GM21529 (cell line): ENCODE results near the gene GRIA4.
"Not testable (repeated sequence)": the region's sequence is repeated elsewhere in the genome, so short reads cannot be mapped to it uniquely, and the experiment has no call there.

Experiments used
- ATAC-seq: cut with Tn5 transposase; IDR thresholded peaks from one replicate; pipeline ENCODE4 v1.9.1; 2021; ENCODE audit not compliant: unreplicated experiment

The GRIA4 gene

GRCh38 chr11:105718641-105719040, 108.8 kb downstream of the GRIA4 start:
- no peak for ATAC-seq

- peak; percentile 94 for ATAC-seq
Observed at GRCh38 chr11:105719073-105719822, 109.4 kb downstream of the GRIA4 start.

DNA sequence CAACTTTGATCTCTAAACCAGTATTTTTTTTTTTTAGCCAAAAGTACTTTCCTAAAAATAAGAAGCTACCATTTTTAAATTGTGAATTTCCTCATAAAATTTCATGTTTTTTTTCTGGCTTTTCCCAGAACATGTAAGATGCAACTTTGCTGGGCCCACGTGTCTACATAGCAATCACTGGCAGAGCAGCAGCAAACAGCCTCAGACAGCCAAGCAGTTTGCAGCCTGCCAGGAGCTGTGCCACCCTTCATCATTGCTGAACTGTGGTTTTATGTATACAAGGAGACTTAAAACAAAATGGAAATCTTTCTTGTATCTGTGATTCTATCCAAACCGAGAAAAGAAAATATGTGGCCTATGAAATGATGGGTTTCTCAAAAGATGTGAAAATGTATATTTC, 110.2 kb downstream of the GRIA4 start:
- ATAC-seq = no peak

GRCh38 chr11:105723269-105723668, 113.4 kb downstream of the GRIA4 start:
- no peak for ATAC-seq

- ATAC-seq = no peak
Observed at GRCh38 chr11:105732611-105733010, 122.7 kb downstream of the GRIA4 start.

DNA sequence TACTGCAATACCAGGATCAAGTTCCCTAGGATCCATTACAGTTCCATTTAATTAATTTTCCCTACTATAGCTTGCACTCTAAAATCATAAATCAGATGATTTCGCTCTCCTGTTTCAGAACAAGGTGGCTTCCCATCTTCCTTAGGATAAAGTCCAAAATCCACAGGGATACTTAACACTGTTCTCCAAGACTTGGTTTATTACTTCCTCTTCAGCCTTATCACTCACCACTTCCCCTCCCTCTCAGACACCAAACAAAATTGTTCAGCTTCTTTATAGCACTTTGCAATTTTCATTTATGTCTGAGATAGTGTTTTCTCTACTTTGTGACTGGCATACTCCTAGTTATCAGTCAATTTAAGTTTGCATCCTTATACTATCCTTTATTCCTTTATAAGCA, 124.6 kb downstream of the GRIA4 start:
- ATAC-seq = no peak

DNA sequence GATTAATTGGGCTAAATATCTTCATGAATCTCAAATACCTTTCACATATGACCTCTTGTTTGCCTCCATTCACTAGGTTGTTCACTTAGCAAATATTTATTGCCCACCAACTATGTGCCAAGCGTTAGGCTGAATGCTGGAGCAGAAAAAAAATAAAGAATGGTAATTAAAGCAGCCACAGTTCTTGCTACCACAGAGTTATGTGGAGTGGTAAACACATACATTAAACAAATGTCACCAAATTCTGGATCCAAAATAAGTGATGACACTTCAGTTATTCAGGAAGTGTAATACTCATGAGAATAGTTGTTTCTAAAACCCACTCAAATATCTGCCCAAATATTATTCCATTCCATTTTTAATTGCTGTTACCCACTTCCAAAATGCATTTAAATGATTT, 128.4 kb downstream of the GRIA4 start:
- ATAC-seq = no peak

DNA sequence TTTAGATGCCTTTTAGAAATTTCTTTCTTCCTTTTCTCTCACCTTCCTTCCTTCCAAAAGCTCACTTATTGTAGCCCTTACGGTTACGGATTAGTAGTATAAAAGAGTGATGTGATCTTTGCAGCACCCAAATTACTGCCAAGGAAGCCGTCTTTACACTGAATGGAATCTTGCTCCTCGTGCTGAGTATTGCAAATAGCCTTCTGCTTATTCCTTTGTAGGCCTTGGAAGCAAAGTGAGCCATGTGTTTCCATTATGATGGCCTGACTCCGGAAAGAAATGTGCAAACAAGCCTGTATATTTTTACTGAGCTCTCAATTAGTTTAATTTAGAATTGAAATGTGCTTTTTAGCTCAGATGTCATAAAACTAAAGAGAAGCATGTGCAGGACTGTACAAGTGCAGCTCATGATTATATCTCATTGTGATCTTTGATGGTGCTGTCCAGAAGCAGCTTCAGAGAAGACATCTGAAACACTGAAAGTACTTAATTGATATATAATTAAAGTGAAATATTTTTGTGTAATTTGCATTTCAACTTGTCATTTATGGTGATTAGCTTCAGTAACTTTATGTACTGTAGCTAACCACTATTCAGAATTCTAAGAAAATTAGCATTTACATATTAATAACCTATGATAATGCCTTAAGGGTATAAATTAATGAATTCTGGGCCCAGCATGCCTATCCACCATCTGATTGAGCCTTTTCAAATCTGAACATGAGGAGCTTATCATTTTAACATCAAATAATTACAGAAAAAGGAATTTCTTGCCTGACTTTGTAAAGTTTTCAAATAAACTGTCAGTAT, 129.3 kb downstream of the GRIA4 start:
- ATAC-seq = no peak

DNA sequence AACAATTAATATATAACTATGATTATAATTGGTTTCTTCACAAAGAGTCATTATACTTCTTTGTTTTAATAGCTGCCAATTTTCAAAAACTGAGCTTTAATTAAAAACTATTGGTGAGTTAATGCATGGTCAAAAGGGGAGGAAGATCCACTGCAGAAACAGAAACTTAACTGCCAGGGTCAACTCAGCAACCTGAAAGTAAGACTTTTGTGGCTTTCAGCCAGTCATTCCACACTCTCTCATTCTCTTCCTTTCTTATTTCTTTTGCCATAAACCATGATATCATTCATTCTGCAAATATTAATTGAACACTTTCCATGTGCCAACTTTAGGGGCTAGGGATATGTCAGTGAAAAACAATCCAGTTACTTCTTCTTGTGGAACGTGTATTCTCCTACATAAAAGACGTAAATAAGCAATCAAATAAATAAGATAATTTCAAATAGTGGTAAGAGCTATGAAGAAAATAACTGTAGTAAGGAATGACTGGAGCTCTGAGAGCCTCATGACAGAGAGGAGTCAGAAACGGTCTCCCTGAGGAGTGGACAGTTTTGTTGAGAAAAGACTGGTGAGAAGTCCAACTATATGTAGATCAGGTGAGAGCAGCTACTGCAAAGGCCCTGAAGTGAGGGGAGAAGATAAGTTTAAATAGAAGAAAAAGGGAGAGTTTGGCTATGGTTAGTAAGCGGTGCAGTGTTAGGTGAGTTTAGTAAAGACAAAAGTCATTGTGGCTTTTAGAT, 130.5 kb downstream of the GRIA4 start:
- ATAC-seq = peak; percentile 96

DNA sequence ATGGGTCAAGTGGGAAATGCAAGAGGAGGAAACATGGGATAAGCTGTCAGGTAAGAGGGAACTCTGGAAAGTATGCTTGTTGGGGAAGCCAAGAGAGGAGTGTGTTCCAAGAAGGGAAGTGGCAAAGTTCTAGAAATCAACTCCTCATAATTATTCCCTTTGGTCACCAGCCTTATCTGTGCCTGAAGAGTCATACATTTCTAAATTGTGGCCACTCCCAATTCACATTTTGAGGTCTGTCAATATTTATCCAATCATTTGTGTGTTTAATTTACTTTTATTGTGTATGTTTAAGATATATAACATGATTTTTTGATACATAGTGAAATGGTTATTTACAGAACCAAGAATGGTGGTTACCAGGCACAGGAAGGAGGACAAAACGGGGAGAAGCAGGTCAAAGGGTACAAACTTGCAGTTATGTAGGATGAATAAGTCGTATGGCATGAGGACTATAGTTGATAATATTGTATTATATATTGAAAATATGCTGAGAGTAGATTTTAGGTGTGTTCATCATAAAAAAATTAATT, 131.7 kb downstream of the GRIA4 start:
- ATAC-seq = no peak

DNA sequence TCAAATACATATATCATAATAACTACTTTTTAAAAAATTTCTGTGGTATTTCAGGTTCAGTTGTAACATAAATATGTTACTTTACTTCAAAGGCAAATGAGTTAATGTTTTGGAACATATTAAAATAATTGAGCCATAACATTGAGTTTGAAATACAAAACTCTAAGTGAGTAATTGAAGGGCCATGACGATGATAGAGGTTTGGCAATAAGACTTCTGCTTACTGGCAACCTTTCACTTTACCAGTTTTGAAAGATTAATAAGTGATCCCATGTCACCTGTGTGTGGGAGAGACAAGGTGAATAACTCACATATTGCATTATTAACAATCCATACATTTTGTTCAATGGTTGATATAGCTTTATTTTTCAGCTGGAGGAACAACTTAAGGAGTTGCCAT, 144.4 kb downstream of the GRIA4 start:
- ATAC-seq = no peak

DNA sequence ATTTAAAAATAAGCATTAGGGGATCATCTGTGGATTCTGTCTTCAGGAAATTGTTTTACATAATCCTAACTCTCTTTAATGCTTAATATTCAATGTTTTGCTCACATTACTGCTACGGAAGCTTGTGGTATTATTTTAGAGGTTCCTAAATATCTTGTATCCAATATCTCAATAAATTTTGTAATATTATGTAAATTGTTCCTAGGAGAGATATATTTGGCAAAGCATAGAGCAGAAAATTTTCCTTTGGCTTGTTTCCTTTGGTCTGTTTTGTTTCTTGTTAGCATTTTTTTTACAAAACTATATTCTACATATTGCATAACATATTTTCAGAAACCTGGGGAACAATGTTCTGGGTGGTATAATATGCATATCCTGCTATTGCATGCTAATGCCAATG, 144.8 kb downstream of the GRIA4 start:
- ATAC-seq = no peak

DNA sequence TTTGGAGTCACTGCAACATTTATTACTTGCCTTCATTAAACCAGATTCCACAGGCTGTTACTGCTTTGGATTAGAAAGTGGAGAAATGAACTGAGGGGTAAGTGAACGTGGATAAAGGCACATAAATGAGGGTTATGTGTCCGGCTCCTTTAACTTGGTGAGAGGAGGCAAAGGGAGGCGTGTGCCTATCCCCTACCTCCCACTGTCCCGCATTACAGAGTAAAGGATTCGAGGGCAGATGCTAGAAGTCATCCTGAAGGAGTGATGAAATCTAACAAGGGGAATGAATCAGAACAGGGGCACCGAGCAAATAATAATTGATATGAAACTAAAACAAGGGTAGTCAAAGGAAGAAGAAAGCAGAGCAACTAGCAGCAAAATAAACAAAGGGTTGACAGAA, 147.2 kb downstream of the GRIA4 start:
- no peak for ATAC-seq

- no peak for ATAC-seq
Observed at GRCh38 chr11:105763594-105763993, 153.7 kb downstream of the GRIA4 start.

DNA sequence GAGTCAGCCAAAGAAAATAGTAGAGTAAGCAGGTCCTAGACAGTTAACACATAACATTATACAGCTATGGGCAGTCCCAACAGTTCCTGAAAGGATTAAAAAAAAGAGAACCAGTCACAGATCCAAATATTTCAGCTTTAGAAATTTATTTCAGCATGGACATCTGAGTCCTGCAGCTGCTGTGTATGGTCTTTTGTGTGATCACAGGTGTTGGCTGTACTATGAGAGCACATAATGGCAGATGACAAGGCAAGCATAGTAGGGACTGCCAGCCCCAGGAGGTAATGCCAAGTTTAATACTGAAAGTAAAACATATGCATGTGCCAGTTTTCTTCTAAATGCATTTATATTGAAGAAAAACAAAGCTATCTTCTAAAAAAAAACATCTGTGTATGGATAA, 158.1 kb downstream of the GRIA4 start:
- ATAC-seq = no peak

GRCh38 chr11:105769627-105770026, 159.8 kb downstream of the GRIA4 start:
- no peak for ATAC-seq

DNA sequence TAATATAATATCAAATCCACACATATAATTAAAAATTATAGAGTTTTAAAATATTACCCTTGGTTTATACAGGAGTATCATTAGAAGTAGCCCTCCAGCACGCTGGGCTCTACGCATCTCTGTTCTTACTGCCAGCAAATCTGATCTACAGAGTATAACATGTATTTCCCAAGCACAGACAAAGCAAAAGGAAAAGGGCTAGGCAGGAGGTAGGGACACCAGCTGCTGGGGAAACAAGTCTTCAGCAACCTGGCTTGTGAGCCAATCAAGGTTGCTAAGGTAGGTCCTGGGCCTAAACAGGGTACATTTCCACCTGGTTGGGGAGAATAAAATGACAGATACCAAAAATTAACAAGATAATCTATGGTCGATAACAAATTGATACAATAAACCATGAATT, 163.6 kb downstream of the GRIA4 start:
- ATAC-seq = not testable (repeated sequence)

DNA sequence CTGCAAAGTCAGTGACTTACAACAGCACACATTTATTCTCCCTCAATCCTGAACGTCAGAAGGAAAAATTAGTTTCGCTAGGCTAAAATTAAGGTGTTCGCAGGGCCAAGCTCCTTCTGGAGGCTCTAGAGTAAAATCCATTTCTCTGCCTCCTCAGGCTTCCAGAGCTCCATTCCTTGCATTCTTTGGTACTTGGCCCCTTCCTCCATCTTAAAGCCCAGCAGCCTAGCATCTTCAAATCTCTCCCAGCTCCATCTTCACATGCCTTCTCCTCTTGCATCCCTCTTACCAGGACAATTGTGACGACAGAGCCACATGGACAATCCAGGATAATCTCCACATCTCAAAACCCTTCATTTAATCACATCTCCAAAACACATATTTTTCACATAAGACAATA, 165.0 kb downstream of the GRIA4 start:
- no peak for ATAC-seq

GRCh38 chr11:105780781-105781525, 171.1 kb downstream of the GRIA4 start:
- ATAC-seq = no peak

DNA sequence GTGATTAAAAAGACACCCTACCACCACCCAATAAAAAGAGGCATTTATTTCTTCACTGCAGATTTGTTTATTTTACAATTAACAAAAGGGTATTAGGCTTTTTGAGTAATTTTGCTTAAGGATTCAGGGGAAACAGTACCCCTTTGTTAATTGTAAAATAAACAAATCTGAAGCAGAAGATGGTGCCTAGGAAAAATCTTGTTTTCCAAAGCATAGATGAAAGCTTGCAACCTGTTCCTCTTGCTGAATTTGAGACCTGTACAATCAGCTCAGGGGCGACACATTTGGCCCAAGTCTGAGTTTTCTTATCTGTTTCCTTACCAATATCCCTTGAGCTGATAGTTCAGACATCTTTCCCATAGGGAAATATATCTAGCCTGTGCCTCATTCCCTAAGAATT, 171.9 kb downstream of the GRIA4 start:
- ATAC-seq = no peak

GRCh38 chr11:105783216-105783615, 173.3 kb downstream of the GRIA4 start:
- no peak for ATAC-seq
